SU-DHL-6 (cell line): Measurements from ENCODE around the gene PDE4D.

Source experiments
- H2AFZ ChIP-seq: fragments of 200-600 bp; sonication (generic); 2 replicates; pipeline ENCODE4 v1.6.1; 2014; ENCODE audit warnings: low read depth, mild to moderate bottlenecking, moderate library complexity, mixed read lengths, antibody characterized with exemption, low read length; ENCODE audit not compliant: severe bottlenecking
- H3F3A ChIP-seq: fragments of 200-600 bp; shearing (Covaris generic); 2 replicates; pipeline ENCODE4 v1.6.0; 2016; ENCODE audit warnings: antibody characterized with exemption, mild to moderate bottlenecking; ENCODE audit not compliant: insufficient read depth
- H3K27ac ChIP-seq: fragments of 200-600 bp; sonication (generic); 2 replicates; pipeline ENCODE4 v1.5.1; 2016; ENCODE audit warnings: low read depth, mild to moderate bottlenecking, low read length, moderate library complexity, mixed read lengths
- H3K27me3 ChIP-seq: fragments of 200-600 bp; sonication (generic), shearing (Covaris generic); 2 replicates; pipeline ENCODE4 v1.6.0; 2014; ENCODE audit warnings: mild to moderate bottlenecking, low read length
- H3K36me3 ChIP-seq: fragments of 200-600 bp; sonication (generic); 2 replicates; pipeline ENCODE4 v1.6.1; 2014; ENCODE audit warnings: mild to moderate bottlenecking, low read length, mixed read lengths
- H3K4me2 ChIP-seq: fragments of 300-600, 200-600 bp; shearing (Covaris generic), sonication (generic); 2 replicates; pipeline ENCODE4 v1.6.0; 2014; ENCODE audit warnings: low read length, low read depth, mild to moderate bottlenecking; ENCODE audit not compliant: poor library complexity, severe bottlenecking
- H3K4me3 ChIP-seq: fragments of 200-600 bp; sonication (generic); 2 replicates; pipeline ENCODE4 v1.5.1; 2014; ENCODE audit warnings: antibody characterized with exemption, low read length, mild to moderate bottlenecking, mixed read lengths; ENCODE audit not compliant: insufficient read depth, poor library complexity, severe bottlenecking
- H3K79me2 ChIP-seq: fragments of 200-600 bp; sonication (generic); 2 replicates; pipeline ENCODE4 v1.6.1; 2014; ENCODE audit warnings: mild to moderate bottlenecking, low read length, moderate library complexity; ENCODE audit not compliant: insufficient read depth
- H3K9ac ChIP-seq: fragments of 200-600 bp; sonication (generic); 2 replicates; pipeline ENCODE4 v1.7.0; 2014; ENCODE audit warnings: mild to moderate bottlenecking, low read length
- H3K9me2 ChIP-seq: fragments of 200-600 bp; sonication (generic); replicated peaks from 2 replicates; pipeline ENCODE4 v1.6.1; 2014; ENCODE audit warnings: low read length; ENCODE audit not compliant: insufficient read depth
- H3K9me3 ChIP-seq: fragments of 200-600 bp; sonication (generic); 2 replicates; pipeline ENCODE4 v1.6.1; 2014; ENCODE audit warnings: low read length, mixed read lengths; ENCODE audit not compliant: insufficient read depth
- H4K20me1 ChIP-seq: fragments of 200-600 bp; sonication (generic); 2 replicates; pipeline ENCODE4 v1.6.1; 2014; ENCODE audit warnings: low read depth, mild to moderate bottlenecking, antibody characterized with exemption, low read length, moderate library complexity, mixed read lengths
- EZH2phosphoT487 ChIP-seq: fragments of 200-600 bp; sonication (generic), shearing (Covaris generic); conservative IDR thresholded peaks from 2 replicates; pipeline ENCODE4 v1.6.1; 2018; ENCODE audit warnings: mild to moderate bottlenecking, antibody characterized with exemption, low read length, moderate library complexity, mixed read lengths
- TF ChIP-seq, protein P1 (sequence below): fragments of 200-600 bp; sonication (generic); IDR thresholded peaks from one replicate; pipeline ENCODE4 v1.5.1; 2017; ENCODE audit warnings: antibody characterized with exemption, mild to moderate bottlenecking, low read length, moderate library complexity; ENCODE audit not compliant: insufficient read depth, poor library complexity, severe bottlenecking

The PDE4D gene

DNA sequence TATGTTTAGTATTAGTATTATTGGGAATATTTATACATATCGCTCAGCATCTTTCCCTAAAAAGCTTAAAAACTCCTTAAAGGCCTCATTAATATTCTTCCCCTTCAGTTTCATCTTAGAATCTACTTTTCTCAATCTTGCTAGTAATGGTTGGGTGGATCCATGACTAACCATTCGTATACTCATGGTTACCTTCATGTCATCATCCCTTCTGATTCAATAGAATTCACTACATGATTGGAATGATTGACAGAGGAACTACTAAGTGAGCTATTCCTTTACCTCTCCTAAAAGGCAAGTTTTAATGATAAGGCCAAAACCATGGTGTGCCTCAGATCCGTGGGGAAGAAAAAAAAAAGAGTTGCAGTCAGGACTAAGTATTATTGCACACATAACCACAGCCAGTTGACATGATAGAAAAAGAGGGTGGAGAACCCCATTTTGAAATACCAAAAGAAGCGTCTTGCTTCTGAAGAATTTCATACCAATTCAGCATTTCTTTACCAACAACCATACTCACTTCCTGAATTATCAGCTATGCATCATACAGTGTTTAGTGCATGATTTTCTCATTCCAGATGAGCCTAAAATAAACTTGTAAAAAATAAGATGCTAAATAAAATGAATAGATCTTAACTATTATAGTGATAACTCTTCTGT lies 624.6 kb downstream of the PDE4D start:
- Histone ChIP-seq H3K9me2 (peaks cover 4% of the 10 kb centered on the region; the same call in 1 of the 2 replicates), H3K4me3 (no peak overlapping the region), H3K4me2 (no peak overlapping the region), H3K9me3 (no peaks in the 10 kb centered on the region), H3K36me3 (no peaks in the 10 kb centered on the region), H3K9ac (no peak overlapping the region), H2AFZ (no peak overlapping the region), H4K20me1 (no peaks in the 10 kb centered on the region), H3K27ac (no peak overlapping the region), H3F3A (no peaks in the 10 kb centered on the region), H3K27me3 (no peaks in the 10 kb centered on the region), H3K79me2 (no peaks in the 10 kb centered on the region)
- TF ChIP-seq EZH2phosphoT487, result no peak
- TF ChIP-seq, protein P1, sequence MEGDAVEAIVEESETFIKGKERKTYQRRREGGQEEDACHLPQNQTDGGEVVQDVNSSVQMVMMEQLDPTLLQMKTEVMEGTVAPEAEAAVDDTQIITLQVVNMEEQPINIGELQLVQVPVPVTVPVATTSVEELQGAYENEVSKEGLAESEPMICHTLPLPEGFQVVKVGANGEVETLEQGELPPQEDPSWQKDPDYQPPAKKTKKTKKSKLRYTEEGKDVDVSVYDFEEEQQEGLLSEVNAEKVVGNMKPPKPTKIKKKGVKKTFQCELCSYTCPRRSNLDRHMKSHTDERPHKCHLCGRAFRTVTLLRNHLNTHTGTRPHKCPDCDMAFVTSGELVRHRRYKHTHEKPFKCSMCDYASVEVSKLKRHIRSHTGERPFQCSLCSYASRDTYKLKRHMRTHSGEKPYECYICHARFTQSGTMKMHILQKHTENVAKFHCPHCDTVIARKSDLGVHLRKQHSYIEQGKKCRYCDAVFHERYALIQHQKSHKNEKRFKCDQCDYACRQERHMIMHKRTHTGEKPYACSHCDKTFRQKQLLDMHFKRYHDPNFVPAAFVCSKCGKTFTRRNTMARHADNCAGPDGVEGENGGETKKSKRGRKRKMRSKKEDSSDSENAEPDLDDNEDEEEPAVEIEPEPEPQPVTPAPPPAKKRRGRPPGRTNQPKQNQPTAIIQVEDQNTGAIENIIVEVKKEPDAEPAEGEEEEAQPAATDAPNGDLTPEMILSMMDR, result no peak

DNA sequence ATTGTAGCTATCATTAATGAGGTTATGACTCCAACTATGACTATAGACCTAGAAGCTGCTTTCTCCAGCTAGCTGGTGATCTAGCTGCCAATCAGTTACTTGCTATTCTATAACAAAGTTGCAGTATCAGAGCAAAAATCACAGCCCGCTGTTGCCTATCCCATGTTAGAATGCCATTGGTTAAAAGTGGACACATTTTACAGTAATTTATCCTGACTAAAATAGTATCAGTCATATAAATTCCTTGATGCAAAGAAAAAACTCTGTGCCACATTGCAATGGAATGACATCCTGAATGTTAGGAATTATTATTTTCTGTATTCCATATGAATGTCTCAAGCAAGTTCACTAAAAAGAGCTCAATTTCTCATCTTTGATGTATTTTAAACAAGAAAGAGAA lies 626.5 kb downstream of the PDE4D start:
- H3K9ac ChIP-seq, result no peak overlapping the region
- H3K9me3 ChIP-seq, result no peaks in the 10 kb centered on the region
- TF ChIP-seq EZH2phosphoT487, result no peak
- TF ChIP-seq, protein P1, result no peak
- no peak overlapping the region for H3K4me2 ChIP-seq
- no peaks in the 10 kb centered on the region for H3K27me3 ChIP-seq
- no peaks in the 10 kb centered on the region for H4K20me1 ChIP-seq
- no peak overlapping the region for H3K27ac ChIP-seq
- H3F3A ChIP-seq, result no peaks in the 10 kb centered on the region
- H3K4me3 ChIP-seq, result no peak overlapping the region
- H2AFZ ChIP-seq, result no peak overlapping the region
- H3K9me2 ChIP-seq, result peaks cover 4% of the 10 kb centered on the region; the same call in 1 of the 2 replicates
- no peaks in the 10 kb centered on the region for H3K36me3 ChIP-seq
- H3K79me2 ChIP-seq, result no peaks in the 10 kb centered on the region

DNA sequence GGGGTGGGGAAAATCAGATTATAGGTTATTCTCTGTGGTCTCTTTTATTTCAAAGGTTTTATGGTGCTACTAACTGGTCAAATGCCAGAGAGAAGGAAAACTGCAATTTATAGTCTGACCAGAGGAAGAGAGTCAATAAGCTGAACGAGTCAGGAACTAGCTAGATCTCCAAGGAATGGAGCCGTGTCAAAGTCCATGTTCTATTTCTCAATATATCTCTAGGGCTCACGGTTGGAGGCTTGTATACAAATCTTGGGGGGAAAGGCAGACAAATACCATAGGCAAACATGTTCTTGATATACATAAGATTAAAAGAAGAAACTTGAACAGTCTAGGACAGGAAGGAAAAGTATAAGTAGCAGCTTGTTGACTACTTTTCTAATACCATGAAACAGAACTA lies 627.1 kb downstream of the PDE4D start:
- no peaks in the 10 kb centered on the region for H3K27me3 ChIP-seq
- H4K20me1 ChIP-seq, result no peaks in the 10 kb centered on the region
- H3K9me3 ChIP-seq, result no peaks in the 10 kb centered on the region
- TF ChIP-seq, protein P1, result no peak
- no peak for TF ChIP-seq EZH2phosphoT487
- no peak overlapping the region for H3K27ac ChIP-seq
- H3K9me2 ChIP-seq, result peaks cover 4% of the 10 kb centered on the region; the same call in 1 of the 2 replicates
- H2AFZ ChIP-seq, result no peak overlapping the region
- no peaks in the 10 kb centered on the region for H3K79me2 ChIP-seq
- no peaks in the 10 kb centered on the region for H3K36me3 ChIP-seq
- H3K4me3 ChIP-seq, result no peak overlapping the region
- no peaks in the 10 kb centered on the region for H3F3A ChIP-seq
- H3K9ac ChIP-seq, result no peak overlapping the region
- H3K4me2 ChIP-seq, result no peak overlapping the region
